NCI-H226 (cell line): ENCODE results near the gene CEP128.
"Not testable (repeated sequence)": the region's sequence is repeated elsewhere in the genome, so short reads cannot be mapped to it uniquely, and the experiment has no call there.

Experiments used
- DNase-seq: peaks from one replicate; pipeline ENCODE4 v3.0.0-alpha.2; 2015

The CEP128 gene

GRCh38 chr14:80951491-80951890, 10.0 kb upstream of the CEP128 start:
- DNase-seq, result no peak

- DNase-seq, result no peak
Observed at GRCh38 chr14:80948291-80948690, 6.8 kb upstream of the CEP128 start.

- no peak for DNase-seq
Observed at GRCh38 chr14:80946797-80947196, 5.3 kb upstream of the CEP128 start.

- no peak for DNase-seq
Observed at GRCh38 chr14:80946187-80946586, 4.6 kb upstream of the CEP128 start.

GRCh38 chr14:80944861-80945617, 3.5 kb upstream of the CEP128 start:
- DNase-seq, result no peak

GRCh38 chr14:80942191-80942600, 658 bp upstream of the CEP128 start:
- no peak for DNase-seq

GRCh38 chr14:80940146-80940545, 1.4 kb downstream of the CEP128 start:
- no peak for DNase-seq

GRCh38 chr14:80933686-80934085, 7.9 kb downstream of the CEP128 start:
- DNase-seq, result no peak

- DNase-seq, result no peak
Observed at GRCh38 chr14:80933282-80933681, 8.3 kb downstream of the CEP128 start.

- DNase-seq, result peak; percentile 93
Observed at GRCh38 chr14:80930836-80931389, 10.6 kb downstream of the CEP128 start.

GRCh38 chr14:80930095-80930494, 11.4 kb downstream of the CEP128 start:
- no peak for DNase-seq

- no peak for DNase-seq
Observed at GRCh38 chr14:80927083-80927989, 14.2 kb downstream of the CEP128 start.

- peak; percentile 37 for DNase-seq
Observed at GRCh38 chr14:80926397-80927082, 15.0 kb downstream of the CEP128 start.

GRCh38 chr14:80924365-80925103, 17.0 kb downstream of the CEP128 start:
- no peak for DNase-seq

GRCh38 chr14:80923368-80923767, 18.2 kb downstream of the CEP128 start:
- no peak for DNase-seq

GRCh38 chr14:80919622-80920021, 21.9 kb downstream of the CEP128 start:
- no peak for DNase-seq

- DNase-seq, result not testable (repeated sequence)
Observed at GRCh38 chr14:80912013-80912412, 29.5 kb downstream of the CEP128 start.

GRCh38 chr14:80906946-80907345, 34.6 kb downstream of the CEP128 start:
- DNase-seq, result no peak

- no peak for DNase-seq
Observed at GRCh38 chr14:80906336-80906735, 35.2 kb downstream of the CEP128 start.

- DNase-seq, result no peak
Observed at GRCh38 chr14:80902608-80903007, 38.9 kb downstream of the CEP128 start.

- DNase-seq, result no peak
Observed at GRCh38 chr14:80901822-80902221, 39.7 kb downstream of the CEP128 start.

- DNase-seq, result no peak
Observed at GRCh38 chr14:80901260-80901659, 40.3 kb downstream of the CEP128 start.
